A673 (cell line): Measurements from ENCODE around the gene VSTM2L.

Source experiments
- EZH2 ChIP-seq: fragments of 200-600 bp; sonication (generic); IDR thresholded peaks from 2 replicates; pipeline ENCODE4 v1.6.1; 2017; ENCODE audit warnings: borderline replicate concordance, low read depth, mild to moderate bottlenecking, mixed read lengths, antibody characterized with exemption, low read length; ENCODE audit not compliant: poor library complexity, severe bottlenecking
- TF ChIP-seq, protein P1 (sequence below): fragments of 300-800, 200-600 bp; sonication (generic); conservative IDR thresholded peaks from 2 replicates; pipeline ENCODE4 v1.5.1; 2017; ENCODE audit warnings: low read depth, mild to moderate bottlenecking, antibody characterized with exemption, low read length, moderate library complexity, mixed read lengths

DNA sequence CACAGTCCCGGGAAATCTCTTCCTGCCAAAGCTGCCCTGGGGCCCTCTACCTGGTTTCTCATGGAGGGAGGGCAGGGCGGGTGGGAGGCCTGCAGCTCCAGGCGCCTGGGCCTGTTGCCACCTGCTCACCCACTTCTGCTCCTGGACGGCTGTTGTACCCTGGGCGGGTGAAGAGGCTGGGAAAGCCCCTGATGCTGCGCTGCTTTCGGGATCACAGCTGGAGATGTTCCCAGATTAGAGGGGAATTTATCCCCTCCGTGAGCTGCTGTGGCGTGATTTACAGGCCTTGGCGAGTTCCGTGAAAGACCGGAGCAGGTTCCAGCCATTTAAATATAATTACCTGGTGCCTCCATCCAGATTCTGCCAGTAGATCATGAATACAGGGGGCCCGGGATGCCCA lies 12.3 kb upstream of the VSTM2L start:
- TF ChIP-seq, protein P1, sequence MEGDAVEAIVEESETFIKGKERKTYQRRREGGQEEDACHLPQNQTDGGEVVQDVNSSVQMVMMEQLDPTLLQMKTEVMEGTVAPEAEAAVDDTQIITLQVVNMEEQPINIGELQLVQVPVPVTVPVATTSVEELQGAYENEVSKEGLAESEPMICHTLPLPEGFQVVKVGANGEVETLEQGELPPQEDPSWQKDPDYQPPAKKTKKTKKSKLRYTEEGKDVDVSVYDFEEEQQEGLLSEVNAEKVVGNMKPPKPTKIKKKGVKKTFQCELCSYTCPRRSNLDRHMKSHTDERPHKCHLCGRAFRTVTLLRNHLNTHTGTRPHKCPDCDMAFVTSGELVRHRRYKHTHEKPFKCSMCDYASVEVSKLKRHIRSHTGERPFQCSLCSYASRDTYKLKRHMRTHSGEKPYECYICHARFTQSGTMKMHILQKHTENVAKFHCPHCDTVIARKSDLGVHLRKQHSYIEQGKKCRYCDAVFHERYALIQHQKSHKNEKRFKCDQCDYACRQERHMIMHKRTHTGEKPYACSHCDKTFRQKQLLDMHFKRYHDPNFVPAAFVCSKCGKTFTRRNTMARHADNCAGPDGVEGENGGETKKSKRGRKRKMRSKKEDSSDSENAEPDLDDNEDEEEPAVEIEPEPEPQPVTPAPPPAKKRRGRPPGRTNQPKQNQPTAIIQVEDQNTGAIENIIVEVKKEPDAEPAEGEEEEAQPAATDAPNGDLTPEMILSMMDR: no peak
- no peak for TF ChIP-seq EZH2
